ENCODE results near the gene CDCA7L.
A peak's percentile ranks its signal among the peaks of the same experiment; 100 is the strongest.

Gene CDCA7L

DNA sequence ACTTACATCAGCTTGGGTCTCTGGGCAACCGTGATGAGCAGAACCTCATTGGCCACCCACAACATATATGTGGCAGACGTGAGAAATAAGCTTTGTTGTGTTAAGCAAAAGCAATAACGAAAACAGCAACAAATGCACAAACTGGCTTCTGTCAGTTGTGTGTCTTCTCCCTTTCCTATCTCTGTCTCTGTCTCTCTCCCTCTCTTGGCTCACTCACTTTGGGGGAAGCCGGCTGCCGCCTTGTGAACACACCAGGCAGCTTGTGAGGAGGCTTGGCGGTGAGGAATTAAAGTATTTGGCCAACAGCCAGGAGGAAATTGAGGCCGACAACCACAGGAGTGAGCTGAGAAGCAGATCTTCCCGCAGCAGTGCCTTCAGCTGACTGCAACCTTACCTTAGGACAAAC, 21.9 kb upstream of the CDCA7L start:
- Histone ChIP-seq H3K27me3 (ENCODE audit: insufficient read depth, poor library complexity, severe bottlenecking) (no peaks in the 10 kb centered on the region), H3K4me3 (replicated peaks; ENCODE audit: insufficient read depth, low read length) (no peak overlapping the region), H3K27ac (replicated peaks) (no peak overlapping the region)
- peak in 1 of 2 experiments; percentile 84 for DNase-seq (ENCODE audit: low read depth in 1 of 2, low spot score in 1 of 2)
- TF ChIP-seq, protein P1, sequence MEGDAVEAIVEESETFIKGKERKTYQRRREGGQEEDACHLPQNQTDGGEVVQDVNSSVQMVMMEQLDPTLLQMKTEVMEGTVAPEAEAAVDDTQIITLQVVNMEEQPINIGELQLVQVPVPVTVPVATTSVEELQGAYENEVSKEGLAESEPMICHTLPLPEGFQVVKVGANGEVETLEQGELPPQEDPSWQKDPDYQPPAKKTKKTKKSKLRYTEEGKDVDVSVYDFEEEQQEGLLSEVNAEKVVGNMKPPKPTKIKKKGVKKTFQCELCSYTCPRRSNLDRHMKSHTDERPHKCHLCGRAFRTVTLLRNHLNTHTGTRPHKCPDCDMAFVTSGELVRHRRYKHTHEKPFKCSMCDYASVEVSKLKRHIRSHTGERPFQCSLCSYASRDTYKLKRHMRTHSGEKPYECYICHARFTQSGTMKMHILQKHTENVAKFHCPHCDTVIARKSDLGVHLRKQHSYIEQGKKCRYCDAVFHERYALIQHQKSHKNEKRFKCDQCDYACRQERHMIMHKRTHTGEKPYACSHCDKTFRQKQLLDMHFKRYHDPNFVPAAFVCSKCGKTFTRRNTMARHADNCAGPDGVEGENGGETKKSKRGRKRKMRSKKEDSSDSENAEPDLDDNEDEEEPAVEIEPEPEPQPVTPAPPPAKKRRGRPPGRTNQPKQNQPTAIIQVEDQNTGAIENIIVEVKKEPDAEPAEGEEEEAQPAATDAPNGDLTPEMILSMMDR (IDR thresholded peaks at IDR 0.05; ENCODE audit: insufficient read depth, low read length): no peak
- TF ChIP-seq POLR2AphosphoS5 (IDR thresholded peaks at IDR 0.05; ENCODE audit: low read depth): peak; percentile 57

DNA sequence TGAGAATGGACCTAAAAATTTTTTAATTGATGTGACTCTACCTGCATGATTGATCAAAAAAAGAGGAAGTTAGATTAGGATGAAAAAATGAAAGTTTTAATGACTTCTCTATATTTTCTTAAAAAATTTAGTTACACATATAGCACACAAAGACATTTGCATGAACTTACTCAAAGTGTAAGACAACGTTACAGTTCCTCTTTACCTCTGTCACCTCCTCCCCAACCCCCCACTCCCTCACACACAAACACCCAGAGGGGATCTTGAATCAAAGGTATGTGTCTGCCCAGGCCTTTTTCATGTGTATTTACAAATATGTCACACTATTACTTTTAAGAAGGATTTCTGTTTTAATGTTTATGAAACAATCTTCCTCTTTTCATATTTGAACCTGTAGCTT, 20.6 kb upstream of the CDCA7L start:
- Histone ChIP-seq H3K4me3 (replicated peaks; ENCODE audit: insufficient read depth, low read length) (no peak overlapping the region), H3K27me3 (ENCODE audit: insufficient read depth, poor library complexity, severe bottlenecking) (no peaks in the 10 kb centered on the region), H3K27ac (replicated peaks) (no peak overlapping the region)
- peak in 1 of 2 experiments; percentile 41 for DNase-seq (ENCODE audit: low read depth in 1 of 2, low spot score in 1 of 2)
- no peak for TF ChIP-seq GABPA (IDR thresholded peaks at IDR 0.05; ENCODE audit: low read depth)
- no peak for TF ChIP-seq POLR2AphosphoS5 (IDR thresholded peaks at IDR 0.05; ENCODE audit: low read depth)
- TF ChIP-seq, protein P1 (IDR thresholded peaks at IDR 0.05; ENCODE audit: insufficient read depth, low read length): no peak
- peak; percentile 72 for TF ChIP-seq SPI1 (IDR thresholded peaks at IDR 0.05; ENCODE audit: borderline replicate concordance, low read depth)
- TF ChIP-seq, protein P2, sequence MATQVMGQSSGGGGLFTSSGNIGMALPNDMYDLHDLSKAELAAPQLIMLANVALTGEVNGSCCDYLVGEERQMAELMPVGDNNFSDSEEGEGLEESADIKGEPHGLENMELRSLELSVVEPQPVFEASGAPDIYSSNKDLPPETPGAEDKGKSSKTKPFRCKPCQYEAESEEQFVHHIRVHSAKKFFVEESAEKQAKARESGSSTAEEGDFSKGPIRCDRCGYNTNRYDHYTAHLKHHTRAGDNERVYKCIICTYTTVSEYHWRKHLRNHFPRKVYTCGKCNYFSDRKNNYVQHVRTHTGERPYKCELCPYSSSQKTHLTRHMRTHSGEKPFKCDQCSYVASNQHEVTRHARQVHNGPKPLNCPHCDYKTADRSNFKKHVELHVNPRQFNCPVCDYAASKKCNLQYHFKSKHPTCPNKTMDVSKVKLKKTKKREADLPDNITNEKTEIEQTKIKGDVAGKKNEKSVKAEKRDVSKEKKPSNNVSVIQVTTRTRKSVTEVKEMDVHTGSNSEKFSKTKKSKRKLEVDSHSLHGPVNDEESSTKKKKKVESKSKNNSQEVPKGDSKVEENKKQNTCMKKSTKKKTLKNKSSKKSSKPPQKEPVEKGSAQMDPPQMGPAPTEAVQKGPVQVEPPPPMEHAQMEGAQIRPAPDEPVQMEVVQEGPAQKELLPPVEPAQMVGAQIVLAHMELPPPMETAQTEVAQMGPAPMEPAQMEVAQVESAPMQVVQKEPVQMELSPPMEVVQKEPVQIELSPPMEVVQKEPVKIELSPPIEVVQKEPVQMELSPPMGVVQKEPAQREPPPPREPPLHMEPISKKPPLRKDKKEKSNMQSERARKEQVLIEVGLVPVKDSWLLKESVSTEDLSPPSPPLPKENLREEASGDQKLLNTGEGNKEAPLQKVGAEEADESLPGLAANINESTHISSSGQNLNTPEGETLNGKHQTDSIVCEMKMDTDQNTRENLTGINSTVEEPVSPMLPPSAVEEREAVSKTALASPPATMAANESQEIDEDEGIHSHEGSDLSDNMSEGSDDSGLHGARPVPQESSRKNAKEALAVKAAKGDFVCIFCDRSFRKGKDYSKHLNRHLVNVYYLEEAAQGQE (IDR thresholded peaks at IDR 0.05; ENCODE audit: insufficient replicate concordance, low read depth): no peak

DNA sequence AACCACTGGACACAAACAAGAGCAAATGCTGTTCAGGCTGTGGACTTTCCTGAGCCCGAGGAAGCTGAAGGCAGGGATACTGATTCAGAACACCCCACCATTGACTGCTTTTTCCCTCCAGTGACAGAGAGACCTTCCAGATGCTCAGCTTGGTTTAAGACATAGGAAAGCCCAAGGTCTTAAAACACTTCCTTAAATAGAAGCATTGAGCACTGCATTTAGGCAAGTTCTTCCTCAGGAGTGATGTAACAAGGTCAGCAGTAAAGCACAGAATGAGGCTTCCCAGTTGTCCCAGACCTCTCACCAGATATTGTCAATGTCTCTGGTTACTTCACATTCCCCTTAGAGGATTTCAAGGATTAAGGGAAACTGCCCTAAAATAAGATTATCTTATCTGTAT, 19.6 kb upstream of the CDCA7L start:
- TF ChIP-seq, protein P2 (IDR thresholded peaks at IDR 0.05; ENCODE audit: insufficient replicate concordance, low read depth): no peak
- TF ChIP-seq GABPA (IDR thresholded peaks at IDR 0.05; ENCODE audit: low read depth): no peak
- TF ChIP-seq SPI1 (IDR thresholded peaks at IDR 0.05; ENCODE audit: borderline replicate concordance, low read depth): peak; percentile 80
- TF ChIP-seq, protein P1 (IDR thresholded peaks at IDR 0.05; ENCODE audit: insufficient read depth, low read length): no peak
- TF ChIP-seq POLR2AphosphoS5 (IDR thresholded peaks at IDR 0.05; ENCODE audit: low read depth): no peak
- DNase-seq (ENCODE audit: low read depth in 1 of 2, low spot score in 1 of 2): peak in 1 of 2 experiments; percentile 28
- no peaks in the 10 kb centered on the region for H3K27me3 ChIP-seq (ENCODE audit: insufficient read depth, poor library complexity, severe bottlenecking)
- H3K4me3 ChIP-seq (replicated peaks; ENCODE audit: insufficient read depth, low read length): no peak overlapping the region
- H3K27ac ChIP-seq (replicated peaks): no peak overlapping the region

DNA sequence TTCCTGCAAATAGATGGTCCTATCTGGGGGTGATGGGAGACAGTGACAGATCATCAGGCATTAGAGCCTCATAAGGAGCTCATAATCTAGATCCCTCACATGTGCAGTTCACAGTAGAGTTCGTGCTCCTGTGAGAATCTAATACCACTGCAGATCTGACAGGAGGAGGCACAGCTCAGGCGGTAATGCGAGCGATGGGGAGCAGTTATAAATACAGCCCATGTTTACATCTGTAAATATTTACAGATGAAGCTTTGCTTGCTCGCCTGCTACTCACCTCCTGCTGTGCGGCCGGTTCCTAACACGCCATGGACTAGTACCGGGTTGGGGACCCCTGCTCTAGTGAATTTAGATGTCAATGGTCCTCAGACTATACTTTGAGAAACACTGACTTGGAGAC, 17.0 kb upstream of the CDCA7L start:
- Histone ChIP-seq H3K27ac (replicated peaks) (no peak overlapping the region), H3K27me3 (ENCODE audit: insufficient read depth, poor library complexity, severe bottlenecking) (no peaks in the 10 kb centered on the region), H3K4me3 (replicated peaks; ENCODE audit: insufficient read depth, low read length) (no peak overlapping the region)
- TF ChIP-seq POLR2AphosphoS5 (IDR thresholded peaks at IDR 0.05; ENCODE audit: low read depth) (no peak), GABPA (IDR thresholded peaks at IDR 0.05; ENCODE audit: low read depth) (no peak), SPI1 (IDR thresholded peaks at IDR 0.05; ENCODE audit: borderline replicate concordance, low read depth) (no peak)
- TF ChIP-seq, protein P2 (IDR thresholded peaks at IDR 0.05; ENCODE audit: insufficient replicate concordance, low read depth): no peak
- TF ChIP-seq, protein P1 (IDR thresholded peaks at IDR 0.05; ENCODE audit: insufficient read depth, low read length): no peak
- no peak for DNase-seq (ENCODE audit: low read depth in 1 of 2, low spot score in 1 of 2)
